Spleen (tissue), 7 donors: Measurements from ENCODE around the gene DDR2.

Experiments used
- CTCF ChIP-seq, 11 experiments: fragments of 200-600 bp in 7 of 11; fragments of 450-650 bp in 4 of 11; sonication (generic) in 4 of 11; IDR thresholded peaks in 8 of 11; conservative IDR thresholded peaks in 3 of 11; 1 replicate in 7 of 11; 2 replicates in 4 of 11; pipeline versions ENCODE4 v1.4.0 to v1.8.0; 2016 to 2021; ENCODE audit warnings: antibody characterized with exemption in 11 of 11, inconsistent platforms in 4 of 11, mild to moderate bottlenecking in 1 of 11
- POLR2A ChIP-seq, 3 donors: fragments of 450-650 bp; IDR thresholded peaks; one replicate each; pipeline ENCODE4 v1.5.1; 2017; ENCODE audit warnings: antibody characterized with exemption in 3 of 3, mild to moderate bottlenecking in 1 of 3
- POLR2AphosphoS5 ChIP-seq, 3 donors: sonication (generic); formaldehyde crosslinking; IDR thresholded peaks; one replicate each; pipeline ENCODE4 v1.5.1; 2017; ENCODE audit warnings: antibody characterized with exemption in 3 of 3
- donor health status: DM: no; HTN: no; CAD: no; lungs with moderate emphysema.
- donor health status: DM: no; HTN: no; CAD: no.
- donor health status: DM: no; HTN: no; CAD: no.

GRCh38 chr1:162722036-162722435, 89.8 kb downstream of the DDR2 start:
- TF ChIP-seq CTCF (IDR thresholded peaks at IDR 0.05 in 8 of 11, conservative IDR thresholded peaks at IDR 0.05 in 3 of 11) (no peak), POLR2A (IDR thresholded peaks at IDR 0.05) (no peak), POLR2AphosphoS5 (IDR thresholded peaks at IDR 0.05) (no peak)
